Loucy (cell line): ENCODE results near the gene LRRC4C.

Experiments
- H2AFZ ChIP-seq: fragments of 200-600 bp; sonication (generic); 2 replicates; pipeline ENCODE4 v1.6.0; 2016; ENCODE audit warnings: antibody characterized with exemption, mild to moderate bottlenecking, low read length, moderate library complexity
- H3F3A ChIP-seq: fragments of 200-600 bp; 2 replicates; pipeline ENCODE4 v1.6.0; 2016; ENCODE audit warnings: antibody characterized with exemption, low read depth, mild to moderate bottlenecking
- H3K27me3 ChIP-seq: fragments of 200-600 bp; sonication (generic); 2 replicates; pipeline ENCODE4 v1.6.1; 2014; ENCODE audit warnings: low read length, mild to moderate bottlenecking; ENCODE audit not compliant: insufficient read depth, poor library complexity, severe bottlenecking
- H3K36me3 ChIP-seq: fragments of 200-600 bp; sonication (generic); 2 replicates; pipeline ENCODE4 v1.6.1; 2016; ENCODE audit warnings: low read length; ENCODE audit not compliant: insufficient read depth
- H3K4me1 ChIP-seq: fragments of 200-600 bp; sonication (generic); 2 replicates; pipeline ENCODE4 v1.5.1; 2014; ENCODE audit warnings: low read length, mild to moderate bottlenecking; ENCODE audit not compliant: insufficient read depth, poor library complexity, severe bottlenecking
- H3K4me2 ChIP-seq: fragments of 200-600 bp; sonication (generic); 2 replicates; pipeline ENCODE4 v1.6.0; 2014; ENCODE audit warnings: antibody characterized with exemption, low read length, low read depth, mild to moderate bottlenecking; ENCODE audit not compliant: poor library complexity, severe bottlenecking
- H3K4me3 ChIP-seq: fragments of 200-600 bp; sonication (generic); 2 replicates; pipeline ENCODE4 v1.5.1; 2014; ENCODE audit warnings: low read length, mild to moderate bottlenecking, mixed read lengths; ENCODE audit not compliant: poor library complexity, severe bottlenecking
- H3K79me2 ChIP-seq: fragments of 200-600 bp; sonication (generic); 2 replicates; pipeline ENCODE4 v1.6.1; 2014; ENCODE audit warnings: low read length; ENCODE audit not compliant: insufficient read depth
- H3K9ac ChIP-seq: fragments of 200-600 bp; sonication (generic); 2 replicates; pipeline ENCODE4 v1.6.0; 2014; ENCODE audit warnings: mild to moderate bottlenecking, low read depth, low read length, moderate library complexity; ENCODE audit not compliant: poor library complexity, severe bottlenecking
- H3K9me2 ChIP-seq: fragments of 200-600 bp; sonication (generic); replicated peaks from 2 replicates; pipeline ENCODE4 v1.6.1; 2016; ENCODE audit warnings: low read depth, low read length, mixed read lengths
- H3K9me3 ChIP-seq: fragments of 200-600 bp; sonication (generic); 2 replicates; pipeline ENCODE4 v1.6.1; 2014; ENCODE audit warnings: mild to moderate bottlenecking, antibody characterized with exemption, low read length, low read depth; ENCODE audit not compliant: insufficient read depth
- H4K20me1 ChIP-seq: fragments of 200-600 bp; sonication (generic); 2 replicates; pipeline ENCODE4 v1.6.0; 2014; ENCODE audit warnings: antibody characterized with exemption, low read length, mild to moderate bottlenecking; ENCODE audit not compliant: insufficient read depth, poor library complexity, severe bottlenecking
- CTCF ChIP-seq: fragments of 200-600 bp; sonication (generic); conservative IDR thresholded peaks from 2 replicates; pipeline ENCODE4 v1.5.1; 2014; ENCODE audit warnings: mild to moderate bottlenecking, antibody characterized with exemption, low read length
- EZH2phosphoT487 ChIP-seq: fragments of 200-600 bp; IDR thresholded peaks from 2 replicates; pipeline ENCODE4 v1.6.1; 2018; ENCODE audit warnings: antibody characterized with exemption, mild to moderate bottlenecking, moderate library complexity, borderline replicate concordance

LRRC4C gene

GRCh38 chr11:40421208-40421981, 1038.1 kb downstream of the LRRC4C start:
- no peaks in the 10 kb centered on the region for H3K9me2 ChIP-seq
- H3K4me3 ChIP-seq: no peak overlapping the region
- H3K9me3 ChIP-seq: no peaks in the 10 kb centered on the region
- H4K20me1 ChIP-seq: no peaks in the 10 kb centered on the region
- H3F3A ChIP-seq: no peaks in the 10 kb centered on the region
- TF ChIP-seq EZH2phosphoT487 (no peak), CTCF (no peak)
- H3K79me2 ChIP-seq: no peaks in the 10 kb centered on the region
- H3K36me3 ChIP-seq: no peaks in the 10 kb centered on the region
- H2AFZ ChIP-seq: no peak overlapping the region
- H3K9ac ChIP-seq: no peak overlapping the region
- no peak overlapping the region for H3K4me2 ChIP-seq
- H3K4me1 ChIP-seq: no peaks in the 10 kb centered on the region
- no peaks in the 10 kb centered on the region for H3K27me3 ChIP-seq

GRCh38 chr11:40417627-40418026, 1041.8 kb downstream of the LRRC4C start:
- H3F3A ChIP-seq: no peaks in the 10 kb centered on the region
- H3K36me3 ChIP-seq: no peaks in the 10 kb centered on the region
- no peak overlapping the region for H2AFZ ChIP-seq
- H3K27me3 ChIP-seq: no peaks in the 10 kb centered on the region
- H3K79me2 ChIP-seq: no peaks in the 10 kb centered on the region
- no peak overlapping the region for H3K9ac ChIP-seq
- no peak overlapping the region for H3K4me3 ChIP-seq
- H3K9me2 ChIP-seq: no peaks in the 10 kb centered on the region
- no peaks in the 10 kb centered on the region for H4K20me1 ChIP-seq
- H3K9me3 ChIP-seq: no peaks in the 10 kb centered on the region
- H3K4me1 ChIP-seq: no peaks in the 10 kb centered on the region
- TF ChIP-seq CTCF: no peak
- TF ChIP-seq EZH2phosphoT487: no peak
- no peak overlapping the region for H3K4me2 ChIP-seq

GRCh38 chr11:40407355-40407754, 1052.1 kb downstream of the LRRC4C start:
- no peaks in the 10 kb centered on the region for H3K36me3 ChIP-seq
- H3K9ac ChIP-seq: no peak overlapping the region

More at GRCh38 chr11:40407355-40407754, 1052.1 kb downstream of the LRRC4C start:
- Histone ChIP-seq H3K9me2 (no peaks in the 10 kb centered on the region), H2AFZ (no peak overlapping the region), H3F3A (no peaks in the 10 kb centered on the region), H3K79me2 (no peaks in the 10 kb centered on the region), H3K4me1 (no peaks in the 10 kb centered on the region), H3K27me3 (no peaks in the 10 kb centered on the region), H3K4me3 (no peak overlapping the region), H4K20me1 (no peaks in the 10 kb centered on the region), H3K9me3 (no peaks in the 10 kb centered on the region), H3K4me2 (no peak overlapping the region)
- TF ChIP-seq EZH2phosphoT487: no peak
- no peak for TF ChIP-seq CTCF
